Sciatic nerve (tissue), 2 donors: ENCODE measurements around the gene SLC37A3. TPM values are rescaled to one million over a fixed set of nuclear protein-coding genes. Genes with fewer than 3 reads are reported as not detected.
"Not testable (repeated sequence)": the region's sequence is repeated elsewhere in the genome, so short reads cannot be mapped to it uniquely, and the experiment has no call there.

ENCODE experiments used
- ATAC-seq: fragments of 200-7000 bp; cut with Tn5 transposase; one replicate; pipeline ENCODE4 v1.9.1; 2020; ENCODE audit warnings: mild to moderate bottlenecking, moderate library complexity
- DNase-seq: peaks from one replicate; pipeline ENCODE4 v3.0.0-alpha.2; 2020; ENCODE audit warnings: low spot score
- intact Hi-C: fragments of 100-400 bp; cut with DNase I; formaldehyde crosslinking; loops from one replicate; pipeline ENCODE4 v1.14.2; 2022
- total RNA-seq: library from RNA; stranded (reverse); fragmentation: NEBNext Ultra II Directional; extraction: Animal tissue kit (Norgen Biotek cat#: 25700); gene quantifications from one replicate; pipeline ENCODE4 v1.2.1, GENCODE V29; 2021
- donor health status: DM: no; HTN: no; CAD: no.
- donor health status: DM: no; HTN: no; CAD: no.

SLC37A3 gene
- total RNA-seq, 1 donor from 2014 or later: 56.7 TPM

DNA sequence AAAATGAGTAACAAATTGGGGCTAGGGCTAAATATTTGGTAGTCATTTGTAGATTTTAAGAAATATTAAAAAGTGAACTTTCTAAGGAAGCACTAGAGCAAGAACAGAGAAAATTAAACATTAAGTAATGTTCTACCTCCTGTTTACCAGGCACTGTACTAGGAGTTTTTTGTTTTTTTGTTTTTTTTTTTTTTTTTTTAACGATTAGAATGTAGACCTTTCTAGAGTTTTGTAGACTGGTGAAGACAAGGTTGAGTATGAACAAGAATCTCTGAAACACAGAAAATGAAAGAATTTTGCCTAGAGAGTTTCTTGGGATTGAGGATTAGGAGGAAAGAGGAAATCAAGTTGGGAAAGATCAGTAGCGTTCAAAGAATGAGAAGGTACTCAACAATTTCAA, 73.6 kb downstream of the SLC37A3 start:
- intact Hi-C loops: loop anchor here (5.0 kb wide), 1 partner anchor 147 kb away; the partner anchor contains the start of gene KDM7A
- DNase-seq: no peak
- ATAC-seq: no peak

- intact Hi-C loops: no loop called here
- ATAC-seq (no peak), DNase-seq (no peak)
Measured at GRCh38 chr7:140322759-140323158, 75.6 kb downstream of the SLC37A3 start.

DNA sequence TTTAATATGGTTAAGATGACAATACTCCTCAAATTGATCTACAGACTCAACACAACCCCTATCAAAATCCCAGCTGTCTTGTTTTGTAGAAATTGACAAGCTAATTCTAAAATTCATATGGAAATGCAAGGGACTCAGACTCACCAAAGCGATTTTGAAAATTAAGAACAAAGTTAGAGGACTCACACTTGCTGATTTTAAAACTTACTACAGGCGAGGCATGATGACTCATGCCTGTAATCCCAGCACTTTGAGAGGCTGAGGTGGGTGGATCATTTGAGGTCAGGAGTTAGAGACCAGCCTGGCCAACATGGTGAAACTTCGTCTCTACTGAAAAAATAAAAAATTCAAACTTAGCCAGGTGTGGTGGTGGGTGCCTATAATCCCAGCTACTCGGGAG, 78.3 kb downstream of the SLC37A3 start:
- ATAC-seq, intact Hi-C loops, DNase-seq: not testable (repeated sequence)

DNA sequence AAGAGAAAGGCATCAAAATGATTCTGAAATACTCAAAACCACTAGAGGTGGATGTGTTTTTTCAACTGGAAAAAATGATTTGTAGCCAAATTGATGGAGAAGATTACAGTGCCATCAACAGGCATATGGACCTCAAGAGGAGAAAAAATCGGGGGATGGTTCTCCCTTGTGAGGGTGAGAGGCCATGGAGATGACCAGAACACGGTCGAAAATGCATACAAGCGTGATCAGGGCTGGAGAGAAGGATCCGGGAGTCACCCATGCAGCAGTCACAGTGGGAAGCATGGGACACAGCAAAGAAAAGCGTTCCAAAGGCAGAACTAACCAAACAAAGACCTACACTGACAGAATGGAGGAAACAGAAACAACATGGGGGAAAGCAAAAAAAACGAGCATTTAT, 80.3 kb downstream of the SLC37A3 start:
- intact Hi-C loops: no loop called here
- no peak for ATAC-seq
- DNase-seq: no peak

DNA sequence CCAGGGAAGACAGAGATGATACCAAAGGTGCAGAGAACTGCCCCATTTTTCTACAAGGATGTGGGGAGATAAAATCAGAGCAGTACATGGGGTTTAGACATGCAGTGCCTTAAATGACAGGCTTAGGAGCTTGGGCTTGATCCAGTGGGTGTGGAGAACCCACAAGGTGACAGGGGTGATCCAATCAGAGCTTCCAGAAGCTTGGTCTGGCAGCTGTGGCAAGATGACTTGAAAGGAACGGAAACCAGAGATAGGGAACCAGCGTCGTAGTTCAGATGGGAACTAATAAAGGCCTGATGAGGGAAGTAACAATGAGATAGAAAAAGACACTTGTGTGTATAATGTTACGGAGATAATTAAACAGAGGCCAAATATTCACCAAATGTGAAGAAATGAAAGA, 80.7 kb downstream of the SLC37A3 start:
- intact Hi-C loops: no loop called here
- no peak for DNase-seq
- ATAC-seq: no peak

GRCh38 chr7:140316165-140316661, 82.1 kb downstream of the SLC37A3 start:
- peak; percentile 82 for DNase-seq
- ATAC-seq: peak; percentile 92
- intact Hi-C loops: no loop called here

DNA sequence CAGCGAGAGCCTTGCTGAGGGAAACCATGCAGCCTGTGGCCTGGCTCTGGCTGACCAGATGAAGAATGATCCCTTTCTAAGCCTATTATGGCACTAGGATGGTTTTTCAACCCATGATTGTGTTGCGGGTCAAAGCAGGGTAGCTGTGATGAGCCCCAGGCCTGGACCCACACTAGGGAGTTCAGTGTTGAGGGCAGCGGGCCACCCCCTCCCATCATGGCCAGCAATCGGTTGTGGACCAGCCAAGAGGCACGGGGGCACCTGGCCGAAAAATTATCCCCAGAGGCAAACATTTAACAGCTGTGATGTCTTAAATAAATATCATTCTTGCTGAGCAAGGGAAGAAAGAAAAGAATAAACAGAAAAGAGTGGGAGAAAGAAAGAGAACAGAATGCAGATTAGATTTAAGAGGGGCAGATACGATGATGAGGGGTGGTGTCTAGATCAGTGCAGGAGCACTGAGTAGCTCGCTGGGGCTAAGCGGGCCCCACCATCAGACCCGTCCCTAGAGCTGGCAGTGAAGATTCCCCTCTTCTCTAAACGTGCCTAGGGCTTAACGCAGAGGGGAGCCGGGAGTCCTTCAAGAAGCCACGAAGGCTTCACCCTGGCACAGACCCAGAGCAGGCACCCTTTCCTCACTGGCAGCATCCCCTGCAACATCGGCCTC, 82.7 kb downstream of the SLC37A3 start:
- intact Hi-C loops: no loop called here
- ATAC-seq (peak; percentile 51), DNase-seq (no peak)

GRCh38 chr7:140314573-140315480, 83.5 kb downstream of the SLC37A3 start:
- DNase-seq: no peak

DNA sequence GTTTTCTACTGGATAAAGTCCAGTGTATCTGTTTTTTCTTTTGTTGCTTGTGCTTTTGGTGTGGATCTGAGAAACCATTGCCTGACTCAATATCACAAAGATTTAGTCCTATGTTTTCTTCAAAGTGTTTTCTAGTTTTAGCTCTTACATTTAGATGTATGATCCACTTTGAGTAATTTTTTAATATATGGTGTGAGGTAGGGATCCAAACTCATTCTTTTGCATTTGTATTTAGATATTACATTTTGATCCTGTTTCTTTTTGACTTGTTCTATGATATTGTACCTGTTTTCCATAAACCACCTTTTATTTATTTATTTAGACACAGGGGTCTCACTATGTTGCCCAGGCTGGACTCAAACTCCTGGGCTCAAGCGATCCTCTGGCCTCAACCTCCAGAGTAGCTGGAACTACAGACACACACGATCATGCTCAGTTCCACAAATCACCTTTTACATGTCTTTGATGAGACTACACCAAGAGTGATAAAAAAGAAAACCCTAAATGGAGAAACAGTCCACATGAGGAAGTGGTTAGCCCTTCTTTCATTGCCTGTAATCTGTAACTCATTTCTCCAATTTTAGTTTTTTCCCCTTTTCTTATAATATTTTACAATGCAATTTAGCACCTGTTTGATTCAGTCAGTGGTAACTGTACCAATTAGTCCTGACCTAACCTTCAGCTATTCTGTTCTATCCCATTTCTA, 86.0 kb downstream of the SLC37A3 start:
- DNase-seq (no peak), ATAC-seq (no peak)
- intact Hi-C loops: no loop called here

More at GRCh38 chr7:140314573-140315480, 83.5 kb downstream of the SLC37A3 start:
- peak; percentile 54 for ATAC-seq
- intact Hi-C loops: no loop called here

DNA sequence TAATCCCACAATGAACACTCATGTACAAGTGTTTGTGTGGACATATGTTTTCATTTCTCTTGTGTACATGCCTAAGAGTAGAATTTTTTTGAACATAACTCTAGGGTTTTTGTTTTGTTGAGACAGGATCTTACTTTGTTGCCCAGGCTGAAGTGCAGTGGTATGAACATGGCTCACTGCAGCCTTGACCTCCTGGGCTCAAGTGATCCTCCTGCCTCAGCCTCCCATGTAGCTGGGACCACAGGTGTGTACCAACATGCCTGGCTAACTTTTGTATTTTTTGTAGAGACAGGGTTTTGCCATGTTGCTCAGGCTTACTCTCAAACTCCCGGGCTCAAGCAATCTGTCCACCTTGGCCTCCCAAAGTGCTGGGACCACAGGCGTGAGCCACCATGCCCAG, 87.2 kb downstream of the SLC37A3 start:
- intact Hi-C loops, DNase-seq, ATAC-seq: not testable (repeated sequence)

DNA sequence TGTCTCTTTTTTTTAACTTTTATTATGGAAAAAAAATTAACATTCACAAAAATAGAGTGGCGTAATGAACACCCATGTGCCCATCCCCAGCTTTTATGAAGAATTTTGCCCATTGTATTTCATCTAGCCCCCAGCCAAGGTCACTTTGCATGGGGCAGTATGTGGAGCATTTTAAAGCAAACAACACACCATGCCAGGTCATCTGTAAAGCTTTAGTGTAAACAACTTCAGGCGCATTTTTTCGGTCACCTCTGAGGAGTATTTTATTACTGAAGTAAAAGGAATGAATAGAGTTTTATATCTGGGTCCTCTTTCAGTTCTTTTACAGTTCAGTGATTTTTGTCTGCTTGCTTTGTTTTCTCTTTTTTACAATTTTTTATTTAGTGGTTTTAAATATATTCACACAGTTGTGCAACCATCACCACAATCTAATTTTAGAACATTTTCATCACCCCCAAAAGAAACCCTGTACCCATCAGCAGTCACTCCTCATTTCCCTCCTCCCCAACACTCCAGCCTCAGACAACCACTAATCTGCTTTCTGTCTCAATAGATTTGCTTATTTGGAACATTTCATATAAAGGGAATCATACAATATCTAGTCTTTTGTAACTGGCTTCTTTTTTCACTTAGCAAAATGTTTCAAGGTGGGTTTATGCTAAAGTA, 87.9 kb downstream of the SLC37A3 start:
- ATAC-seq: peak; percentile 38

GRCh38 chr7:140308060-140308459, 90.3 kb downstream of the SLC37A3 start:
- DNase-seq (no peak), ATAC-seq (no peak)
- intact Hi-C loops: no loop called here

More for the DNA sequence above, 87.9 kb downstream of the SLC37A3 start:
- DNase-seq: no peak
- intact Hi-C loops: no loop called here

DNA sequence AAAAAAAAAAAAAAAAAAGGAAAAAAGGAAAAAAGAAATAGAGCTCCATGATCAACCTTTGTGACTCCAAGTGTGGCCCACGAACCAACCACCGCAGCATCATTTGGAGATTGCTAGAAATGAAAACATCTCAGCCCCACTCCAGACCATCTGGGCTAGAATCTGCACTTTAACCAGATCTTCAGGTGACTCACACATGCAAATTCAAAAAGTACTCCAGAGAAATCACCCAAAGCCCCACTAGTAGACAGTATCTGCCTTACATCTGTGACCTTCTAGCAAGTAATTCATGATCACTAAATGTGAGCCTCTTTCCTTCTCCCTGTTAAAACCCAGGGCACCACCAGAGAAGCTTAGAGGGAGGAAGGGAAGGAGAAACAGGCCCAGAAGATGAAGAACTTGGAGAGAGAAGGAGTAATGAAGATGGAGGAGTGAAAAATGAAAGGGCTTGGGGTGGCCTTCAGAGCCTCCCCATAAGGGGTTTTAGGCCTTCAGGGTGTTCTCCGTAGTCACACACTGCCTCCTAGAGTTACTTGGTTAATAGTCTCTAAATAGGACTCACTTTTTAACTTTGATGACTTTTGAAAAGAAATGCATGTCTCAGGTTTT, 94.0 kb downstream of the SLC37A3 start:
- peak; percentile 76 for ATAC-seq
- intact Hi-C loops: no loop called here
- no peak for DNase-seq

DNA sequence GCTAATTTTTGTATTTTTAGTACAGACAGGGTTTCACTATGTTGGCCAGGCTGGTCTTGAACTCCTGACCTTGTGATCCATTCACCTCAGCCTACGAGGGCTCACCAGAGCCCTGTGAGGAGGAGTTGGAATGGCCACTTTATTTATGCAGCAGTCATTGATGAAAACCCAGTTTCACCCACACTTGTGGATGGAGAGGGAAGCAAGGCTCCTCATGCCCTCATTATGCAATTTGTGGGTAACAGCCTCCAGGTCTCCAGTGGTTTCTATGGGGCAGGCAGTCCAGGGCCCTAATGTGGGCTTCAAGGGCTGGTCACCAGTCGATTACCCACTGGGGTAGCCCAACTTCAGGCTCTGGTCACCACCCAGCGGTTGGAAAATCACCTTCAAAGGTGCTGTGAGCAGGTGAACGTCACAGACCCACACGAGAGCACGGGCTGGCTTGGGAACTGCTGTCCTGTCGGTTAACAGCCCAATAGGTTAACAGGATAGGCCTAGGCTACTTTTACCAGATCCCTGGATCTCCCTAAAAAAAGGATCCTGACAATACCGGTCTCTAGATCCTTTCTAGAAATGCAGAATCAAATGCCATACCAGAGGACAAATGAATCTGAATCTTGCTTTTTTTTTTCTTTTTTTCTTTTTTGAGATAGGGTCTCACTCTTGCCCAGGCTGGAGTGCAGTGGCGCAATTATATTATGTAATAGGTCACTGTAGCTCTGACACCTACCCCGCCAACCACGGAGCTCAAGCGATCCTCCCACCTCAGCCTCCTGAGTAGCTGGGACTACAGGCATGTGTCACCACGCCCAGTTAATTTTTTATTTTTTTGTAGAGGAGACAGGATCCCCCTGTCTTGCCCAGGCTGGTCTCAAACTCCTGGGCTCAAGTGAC, 97.8 kb downstream of the SLC37A3 start:
- no peak for DNase-seq
- ATAC-seq: no peak
- intact Hi-C loops: no loop called here

DNA sequence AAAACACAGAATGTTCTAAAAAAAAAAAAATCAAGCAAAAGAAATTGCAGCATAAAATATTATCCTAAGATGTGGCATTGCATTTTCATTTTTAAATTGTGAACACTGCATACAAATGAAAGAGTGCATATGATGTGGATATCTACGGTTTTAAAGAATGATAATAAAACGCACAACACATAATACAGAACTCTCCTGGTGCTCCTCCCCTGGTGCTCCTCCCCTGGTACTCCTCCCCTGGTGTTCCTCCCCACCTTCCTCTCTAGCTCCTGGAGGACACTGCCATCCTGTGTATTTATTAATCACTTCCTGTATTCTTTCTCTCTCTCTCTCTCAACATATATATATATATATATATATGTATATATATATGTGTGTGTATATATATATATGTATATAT, 100.1 kb downstream of the SLC37A3 start:
- DNase-seq (no peak), ATAC-seq (no peak)
- intact Hi-C loops: no loop called here

- intact Hi-C loops: no loop called here
- DNase-seq (no peak), ATAC-seq (no peak)
Measured at GRCh38 chr7:140297192-140297591, 101.1 kb downstream of the SLC37A3 start.

GRCh38 chr7:140295224-140295738, 103.0 kb downstream of the SLC37A3 start:
- ATAC-seq (no peak), DNase-seq (no peak)
- intact Hi-C loops: no loop called here
